ENCODE results near the gene CD48. TPM values are rescaled to one million over a fixed set of nuclear protein-coding genes. Genes with fewer than 3 reads are reported as not detected.

Gene CD48
- total RNA-seq, 1 experiment from 2014 or later = not detected

- POLR2A ChIA-PET = no interaction called here
- peak; percentile 62 to 74 for DNase-seq
- Histone ChIP-seq H3K36me3 (ENCODE audit: control insufficient read depth, insufficient read depth, low read length) (no peaks in the 10 kb centered on the region), H3K9me3 (no peaks in the 10 kb centered on the region), H3K4me1 (no peaks in the 10 kb centered on the region), H3K4me3 (ENCODE audit: low read depth, low read length) (no peak overlapping the region), H3K27me3 (replicated peaks; ENCODE audit: control insufficient read depth, insufficient read depth, low read length) (no peaks in the 10 kb centered on the region)
- peak; percentile 58 to 61 for TF ChIP-seq CTCF (IDR thresholded peaks at IDR 0.05; ENCODE audit: insufficient read depth in 1 of 2, low read depth in 1 of 2, low read length in 1 of 2, severe bottlenecking in 1 of 2, unreplicated experiment in 1 of 2)
- Mint-ChIP-seq H3K36me3 (ENCODE audit: insufficient read depth, unreplicated experiment) (peaks cover 5% of the 10 kb centered on the region), H3K27ac (ENCODE audit: unreplicated experiment) (no peak overlapping the region), H3K27me3 (ENCODE audit: insufficient read depth, unreplicated experiment) (no peaks in the 10 kb centered on the region), H3K4me3 (ENCODE audit: unreplicated experiment) (no peak overlapping the region), H3K9me3 (ENCODE audit: unreplicated experiment) (peaks cover 5% of the 10 kb centered on the region), H3K4me1 (ENCODE audit: low read depth, unreplicated experiment) (peaks cover 6% of the 10 kb centered on the region)
- CTCF ChIA-PET = interaction anchor here (0.6 to 1.0 kb wide), 4 partner anchors 46 to 149 kb away, joined by 3 read pairs; no protein-coding TSS in a partner anchor
- intact Hi-C loops (cut with micrococcal nuclease; ENCODE audit: unreplicated experiment) = loop anchor here (1.0 kb wide), 1 partner anchor 270 kb away; no protein-coding TSS in a partner anchor
- BruUV-seq (replicated peaks) = no TSS peak
These were observed 30.3 kb downstream of the CD48 start for GRCh38 chr1:160681066-160681890.

GRCh38 chr1:160680399-160680798 lies 31.2 kb downstream of the CD48 start:
- H3K36me3 Mint-ChIP-seq (ENCODE audit: insufficient read depth, unreplicated experiment) = peaks cover 5% of the 10 kb centered on the region
- Histone ChIP-seq H3K36me3 (ENCODE audit: control insufficient read depth, insufficient read depth, low read length) (no peaks in the 10 kb centered on the region), H3K27me3 (replicated peaks; ENCODE audit: control insufficient read depth, insufficient read depth, low read length) (no peaks in the 10 kb centered on the region), H3K4me1 (no peaks in the 10 kb centered on the region), H3K4me3 (ENCODE audit: low read depth, low read length) (no peak overlapping the region), H3K9me3 (no peaks in the 10 kb centered on the region)
- no TSS peak for BruUV-seq (replicated peaks)
- peaks cover 6% of the 10 kb centered on the region for H3K4me1 Mint-ChIP-seq (ENCODE audit: low read depth, unreplicated experiment)
- no peak for DNase-seq
- no peak overlapping the region for H3K27ac Mint-ChIP-seq (ENCODE audit: unreplicated experiment)
- ChIA-PET POLR2A (no interaction called here), CTCF (no interaction called here)
- no peaks in the 10 kb centered on the region for H3K27me3 Mint-ChIP-seq (ENCODE audit: insufficient read depth, unreplicated experiment)
- intact Hi-C loops (cut with micrococcal nuclease; ENCODE audit: unreplicated experiment) = no loop called here
- no peaks in the 10 kb centered on the region for H3K9me3 Mint-ChIP-seq (ENCODE audit: unreplicated experiment)
- TF ChIP-seq CTCF (IDR thresholded peaks at IDR 0.05; ENCODE audit: insufficient read depth in 1 of 2, low read depth in 1 of 2, low read length in 1 of 2, severe bottlenecking in 1 of 2, unreplicated experiment in 1 of 2) = no peak
- no peak overlapping the region for H3K4me3 Mint-ChIP-seq (ENCODE audit: unreplicated experiment)

- POLR2A ChIA-PET = no interaction called here
- no peaks in the 10 kb centered on the region for H3K36me3 ChIP-seq (ENCODE audit: control insufficient read depth, insufficient read depth, low read length)
- intact Hi-C loops (cut with micrococcal nuclease; ENCODE audit: unreplicated experiment) = loop anchor here (5.0 kb wide), 2 partner anchors 63 to 253 kb away; no protein-coding TSS in a partner anchor
- no TSS peak for BruUV-seq (replicated peaks)
- H3K4me3 ChIP-seq (ENCODE audit: low read depth, low read length) = no peak overlapping the region
- peaks cover 5% of the 10 kb centered on the region for H3K36me3 Mint-ChIP-seq (ENCODE audit: insufficient read depth, unreplicated experiment)
- no peaks in the 10 kb centered on the region for H3K9me3 ChIP-seq
- H3K4me1 ChIP-seq = no peaks in the 10 kb centered on the region
- no peaks in the 10 kb centered on the region for H3K9me3 Mint-ChIP-seq (ENCODE audit: unreplicated experiment)
- no peaks in the 10 kb centered on the region for H3K27me3 ChIP-seq (replicated peaks; ENCODE audit: control insufficient read depth, insufficient read depth, low read length)
- CTCF ChIA-PET = no interaction called here
- H3K4me1 Mint-ChIP-seq (ENCODE audit: low read depth, unreplicated experiment) = peaks cover 6% of the 10 kb centered on the region
- no peak overlapping the region for H3K27ac Mint-ChIP-seq (ENCODE audit: unreplicated experiment)
- DNase-seq = no peak
- no peak for TF ChIP-seq CTCF (IDR thresholded peaks at IDR 0.05; ENCODE audit: insufficient read depth in 1 of 2, low read depth in 1 of 2, low read length in 1 of 2, severe bottlenecking in 1 of 2, unreplicated experiment in 1 of 2)
- no peaks in the 10 kb centered on the region for H3K27me3 Mint-ChIP-seq (ENCODE audit: insufficient read depth, unreplicated experiment)
- H3K4me3 Mint-ChIP-seq (ENCODE audit: unreplicated experiment) = no peak overlapping the region
These were observed 31.7 kb downstream of the CD48 start for GRCh38 chr1:160679893-160680292.
